Bronchial epithelial cell (primary cell): ENCODE results near the gene STIM2. TPM values are rescaled to one million over a fixed set of nuclear protein-coding genes. Genes with fewer than 3 reads are reported as not detected.

Source experiments
- DNase-seq: peaks from one replicate; pipeline ENCODE4 v3.0.0-alpha.2; 2010; ENCODE audit warnings: low read depth
- FAIRE-seq: peaks from 2 replicates; lab custom pipeline; 2011; peaks lifted over from hg19 to GRCh38; lab: Jason Lieb, UNC
- H3K27me3 ChIP-seq: 2 replicates; pipeline ENCODE4 v1.5.1; 2011; ENCODE audit warnings: low read length; ENCODE audit not compliant: control insufficient read depth, insufficient read depth
- H3K36me3 ChIP-seq: 2 replicates; pipeline ENCODE4 v1.5.1; 2011; ENCODE audit warnings: low read length; ENCODE audit not compliant: control insufficient read depth, insufficient read depth
- H3K4me3 ChIP-seq: 2 replicates; pipeline ENCODE4 v1.5.1; 2011; ENCODE audit warnings: mild to moderate bottlenecking, low read depth, low read length, control low read depth
- total RNA-seq: library from RNA; depleted of rRNA; stranded (reverse); fragments of >200 nt; gene quantifications from 2 replicates; pipeline ENCODE4 v1.2.1, GENCODE V29; 2014
- TF ChIP-seq, protein P1 (sequence below): IDR thresholded peaks from 2 replicates; pipeline ENCODE4 v1.5.1; 2011; ENCODE audit warnings: mild to moderate bottlenecking, moderate library complexity, low read length, control low read depth, inconsistent platforms; ENCODE audit not compliant: insufficient read depth, severe bottlenecking

Gene STIM2
- total RNA-seq, 1 donor from 2014 or later = 7.6 TPM

DNA sequence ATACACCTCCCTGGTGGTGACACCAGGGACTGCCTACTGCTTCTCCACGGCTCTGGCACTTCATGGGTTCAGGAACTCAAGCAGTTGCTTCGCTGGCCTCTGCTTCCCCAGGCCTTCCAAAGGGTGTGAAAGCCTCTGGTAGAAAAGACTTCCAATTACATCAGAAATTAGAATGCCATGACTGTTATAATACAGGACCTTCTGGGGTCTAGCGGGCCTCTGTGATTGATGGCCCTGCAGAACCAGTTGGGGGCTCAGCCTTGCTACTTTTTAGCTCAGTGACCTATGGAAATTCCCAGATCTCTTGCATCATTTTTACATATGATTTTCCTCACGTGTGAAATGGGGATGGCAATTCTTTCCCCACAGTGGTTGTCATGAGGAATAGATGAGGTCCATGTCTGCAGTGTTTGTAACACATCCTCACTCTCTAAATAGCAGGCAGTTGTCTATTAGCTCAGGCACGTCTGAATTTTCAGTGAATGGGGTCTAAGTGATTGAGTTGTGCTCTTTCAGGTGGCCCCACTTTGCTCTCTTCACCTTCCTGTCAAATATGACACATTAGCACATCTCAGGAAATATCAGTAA lies 198.3 kb downstream of the STIM2 start:
- FAIRE-seq (peak; percentile 55), DNase-seq (no peak)
- no peak overlapping the region for H3K4me3 ChIP-seq
- TF ChIP-seq, protein P1, sequence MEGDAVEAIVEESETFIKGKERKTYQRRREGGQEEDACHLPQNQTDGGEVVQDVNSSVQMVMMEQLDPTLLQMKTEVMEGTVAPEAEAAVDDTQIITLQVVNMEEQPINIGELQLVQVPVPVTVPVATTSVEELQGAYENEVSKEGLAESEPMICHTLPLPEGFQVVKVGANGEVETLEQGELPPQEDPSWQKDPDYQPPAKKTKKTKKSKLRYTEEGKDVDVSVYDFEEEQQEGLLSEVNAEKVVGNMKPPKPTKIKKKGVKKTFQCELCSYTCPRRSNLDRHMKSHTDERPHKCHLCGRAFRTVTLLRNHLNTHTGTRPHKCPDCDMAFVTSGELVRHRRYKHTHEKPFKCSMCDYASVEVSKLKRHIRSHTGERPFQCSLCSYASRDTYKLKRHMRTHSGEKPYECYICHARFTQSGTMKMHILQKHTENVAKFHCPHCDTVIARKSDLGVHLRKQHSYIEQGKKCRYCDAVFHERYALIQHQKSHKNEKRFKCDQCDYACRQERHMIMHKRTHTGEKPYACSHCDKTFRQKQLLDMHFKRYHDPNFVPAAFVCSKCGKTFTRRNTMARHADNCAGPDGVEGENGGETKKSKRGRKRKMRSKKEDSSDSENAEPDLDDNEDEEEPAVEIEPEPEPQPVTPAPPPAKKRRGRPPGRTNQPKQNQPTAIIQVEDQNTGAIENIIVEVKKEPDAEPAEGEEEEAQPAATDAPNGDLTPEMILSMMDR = no peak
- H3K27me3 ChIP-seq = no peaks in the 10 kb centered on the region
- no peaks in the 10 kb centered on the region for H3K36me3 ChIP-seq

DNA sequence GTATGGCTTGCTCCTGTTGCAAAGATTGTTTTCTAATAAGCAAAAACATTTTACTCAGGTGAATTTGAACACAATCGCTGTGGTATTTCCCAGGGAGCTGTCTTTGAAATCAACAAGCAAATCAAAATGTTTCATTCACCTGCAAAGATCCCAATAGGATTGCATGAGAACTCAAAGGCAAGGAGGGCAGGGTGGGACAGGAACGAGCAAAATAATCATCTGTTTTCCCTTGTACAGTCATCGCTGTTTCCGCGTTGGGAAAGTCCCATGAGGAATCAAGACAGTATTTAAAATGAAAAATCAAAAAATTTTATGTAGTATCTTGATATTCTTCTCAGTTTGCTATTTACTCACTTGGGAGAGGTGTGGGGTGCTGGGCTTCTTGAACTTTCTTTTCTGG lies 198.8 kb downstream of the STIM2 start:
- Histone ChIP-seq H3K27me3 (no peaks in the 10 kb centered on the region), H3K4me3 (no peak overlapping the region), H3K36me3 (no peaks in the 10 kb centered on the region)
- FAIRE-seq (no peak), DNase-seq (peak; percentile 52)
- TF ChIP-seq, protein P1 = no peak

DNA sequence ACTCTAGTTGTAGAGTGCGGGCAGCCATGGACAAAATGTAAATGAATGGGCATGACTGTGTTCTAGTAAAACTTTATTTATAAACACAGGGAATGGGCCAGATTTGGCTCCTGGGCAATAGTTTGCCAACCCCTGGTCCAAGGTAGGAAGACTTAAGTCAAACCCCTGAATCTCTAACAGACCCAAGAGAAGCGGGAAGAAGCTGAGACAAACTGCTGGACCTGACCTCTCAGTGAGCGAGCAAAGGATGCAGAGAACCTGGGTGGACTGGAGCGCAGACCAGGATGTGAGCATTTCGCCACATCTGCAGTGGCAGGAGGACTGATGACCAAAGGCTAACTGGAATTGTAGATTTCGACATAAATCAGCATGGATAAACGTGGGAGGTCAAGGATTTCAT lies 201.6 kb downstream of the STIM2 start:
- DNase-seq (no peak), FAIRE-seq (no peak)
- Histone ChIP-seq H3K36me3 (no peaks in the 10 kb centered on the region), H3K27me3 (no peaks in the 10 kb centered on the region), H3K4me3 (no peak overlapping the region)
- TF ChIP-seq, protein P1 = no peak

DNA sequence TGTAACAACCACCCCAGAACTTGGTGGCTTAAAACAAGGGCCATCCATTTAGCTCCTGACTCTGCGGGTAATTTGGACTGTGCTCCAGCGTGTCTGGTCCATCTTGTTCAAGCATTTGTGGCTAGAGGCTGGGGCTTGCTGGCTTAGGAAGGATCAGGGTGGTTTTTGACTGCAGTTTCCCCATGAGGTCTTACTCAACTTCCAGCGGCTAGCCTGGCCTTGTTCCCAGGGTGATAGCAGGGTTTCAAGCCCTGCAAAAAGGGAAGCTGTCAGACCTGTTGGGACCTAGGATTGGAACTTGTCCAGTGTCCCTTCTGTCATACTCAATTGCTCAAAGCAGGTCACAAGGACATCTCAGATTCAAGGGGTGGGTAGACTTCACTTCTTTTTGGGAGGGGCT lies 205.9 kb downstream of the STIM2 start:
- no peaks in the 10 kb centered on the region for H3K27me3 ChIP-seq
- DNase-seq = no peak
- no peaks in the 10 kb centered on the region for H3K36me3 ChIP-seq
- FAIRE-seq = no peak
- TF ChIP-seq, protein P1 = no peak
- H3K4me3 ChIP-seq = no peak overlapping the region

DNA sequence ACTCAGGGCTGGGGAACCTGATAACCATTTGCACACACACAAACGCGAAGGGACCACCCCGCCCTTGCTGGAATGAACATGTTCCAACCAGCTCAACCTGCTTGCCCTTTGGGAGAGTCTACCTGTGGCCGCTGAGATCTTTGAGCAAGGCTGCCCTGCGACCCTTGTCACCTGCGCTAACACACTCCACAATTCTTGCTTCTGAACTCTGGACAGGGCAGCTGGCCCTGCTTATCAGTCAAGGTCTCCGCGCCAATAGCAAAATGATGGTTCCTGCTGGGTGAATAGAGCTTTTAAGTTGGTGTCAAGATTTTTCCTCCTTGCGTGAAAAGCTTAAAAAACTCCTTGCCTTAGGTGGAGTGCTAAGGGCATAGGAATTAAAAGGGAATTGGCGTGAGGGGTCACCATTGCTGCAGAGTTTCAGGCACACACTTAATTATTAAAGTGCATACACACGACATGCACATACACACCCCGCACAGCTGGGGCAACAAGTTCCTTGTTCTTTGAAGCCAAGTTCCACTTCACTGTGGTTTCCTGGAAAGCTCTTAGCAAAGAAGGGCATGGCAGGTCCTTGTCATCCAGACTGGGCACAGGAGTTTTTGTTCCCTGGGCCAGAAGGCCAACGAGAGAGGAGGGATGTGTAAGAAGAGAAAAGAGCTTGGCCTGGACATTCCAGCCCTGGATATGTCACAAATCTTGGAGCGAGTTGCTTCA lies 207.7 kb downstream of the STIM2 start:
- TF ChIP-seq, protein P1 = no peak

More for the DNA sequence above, 207.7 kb downstream of the STIM2 start:
- DNase-seq (no peak), FAIRE-seq (no peak)
- no peaks in the 10 kb centered on the region for H3K27me3 ChIP-seq
- no peak overlapping the region for H3K4me3 ChIP-seq
- no peaks in the 10 kb centered on the region for H3K36me3 ChIP-seq
